A549 (cell line): ENCODE data around the gene TRIM59.

Source experiments
- CBX8 ChIP-seq: fragments of 200-600 bp; sonication (generic); IDR thresholded peaks from 2 replicates; pipeline ENCODE4 v1.6.1; 2016
- HDAC2 ChIP-seq: fragments of 200-600 bp; sonication (generic); IDR thresholded peaks from 2 replicates; pipeline ENCODE4 v1.6.1; 2016
- NR3C1 ChIP-seq: fragments of >200 bp; sonication (Bioruptor Twin); formaldehyde crosslinking; IDR thresholded peaks from 3 replicates; pipeline ENCODE4 v1.6.1; 2017
- POLR2A ChIP-seq: IDR thresholded peaks from 2 replicates; pipeline ENCODE4 v1.6.1; 2012; ENCODE audit warnings: mild to moderate bottlenecking, low read length
- ZNF302 ChIP-seq: fragments of 250-450 bp; sonication (Bioruptor Pico); IDR thresholded peaks from 2 replicates; pipeline ENCODE4 v1.9.0; 2021; ENCODE audit warnings: inconsistent platforms, mild to moderate bottlenecking, moderate library complexity
- TF ChIP-seq, protein P1 (sequence below): fragments of >200 bp; sonication (Bioruptor Twin); formaldehyde crosslinking; IDR thresholded peaks from 3 replicates; pipeline ENCODE4 v1.5.1; 2016
- TF ChIP-seq, protein P2 (sequence below): fragments of 250-450 bp; sonication (Bioruptor Pico); IDR thresholded peaks from 2 replicates; pipeline ENCODE4 v1.5.0; 2020; ENCODE audit warnings: low read depth, mild to moderate bottlenecking, moderate library complexity

DNA sequence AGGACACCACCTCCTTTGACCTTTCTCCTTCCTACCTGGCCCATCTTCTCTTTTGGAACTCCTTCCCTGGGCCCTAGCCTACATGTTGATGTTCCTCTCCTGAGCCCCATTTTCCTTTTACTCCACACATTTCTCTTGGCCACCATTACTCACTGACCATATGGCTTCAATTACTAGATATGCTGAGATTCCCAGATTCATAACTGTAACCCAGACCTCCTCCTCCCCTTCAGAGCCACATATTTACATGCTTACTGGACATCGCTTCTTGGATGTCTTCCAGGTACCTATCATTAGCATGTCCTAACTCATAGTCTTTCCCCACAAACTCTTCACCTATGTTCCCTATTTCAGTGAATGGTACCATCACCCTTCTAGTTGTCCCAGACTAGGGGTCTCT is 24.4 kb upstream of the TRIM59 start:
- TF ChIP-seq, protein P1, sequence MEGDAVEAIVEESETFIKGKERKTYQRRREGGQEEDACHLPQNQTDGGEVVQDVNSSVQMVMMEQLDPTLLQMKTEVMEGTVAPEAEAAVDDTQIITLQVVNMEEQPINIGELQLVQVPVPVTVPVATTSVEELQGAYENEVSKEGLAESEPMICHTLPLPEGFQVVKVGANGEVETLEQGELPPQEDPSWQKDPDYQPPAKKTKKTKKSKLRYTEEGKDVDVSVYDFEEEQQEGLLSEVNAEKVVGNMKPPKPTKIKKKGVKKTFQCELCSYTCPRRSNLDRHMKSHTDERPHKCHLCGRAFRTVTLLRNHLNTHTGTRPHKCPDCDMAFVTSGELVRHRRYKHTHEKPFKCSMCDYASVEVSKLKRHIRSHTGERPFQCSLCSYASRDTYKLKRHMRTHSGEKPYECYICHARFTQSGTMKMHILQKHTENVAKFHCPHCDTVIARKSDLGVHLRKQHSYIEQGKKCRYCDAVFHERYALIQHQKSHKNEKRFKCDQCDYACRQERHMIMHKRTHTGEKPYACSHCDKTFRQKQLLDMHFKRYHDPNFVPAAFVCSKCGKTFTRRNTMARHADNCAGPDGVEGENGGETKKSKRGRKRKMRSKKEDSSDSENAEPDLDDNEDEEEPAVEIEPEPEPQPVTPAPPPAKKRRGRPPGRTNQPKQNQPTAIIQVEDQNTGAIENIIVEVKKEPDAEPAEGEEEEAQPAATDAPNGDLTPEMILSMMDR = no peak
- TF ChIP-seq NR3C1 (no peak), CBX8 (no peak), ZNF302 (no peak), POLR2A (no peak), HDAC2 (no peak)
- TF ChIP-seq, protein P2, sequence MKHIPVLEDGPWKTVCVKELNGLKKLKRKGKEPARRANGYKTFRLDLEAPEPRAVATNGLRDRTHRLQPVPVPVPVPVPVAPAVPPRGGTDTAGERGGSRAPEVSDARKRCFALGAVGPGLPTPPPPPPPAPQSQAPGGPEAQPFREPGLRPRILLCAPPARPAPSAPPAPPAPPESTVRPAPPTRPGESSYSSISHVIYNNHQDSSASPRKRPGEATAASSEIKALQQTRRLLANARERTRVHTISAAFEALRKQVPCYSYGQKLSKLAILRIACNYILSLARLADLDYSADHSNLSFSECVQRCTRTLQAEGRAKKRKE (CRISPR knock-in tag) = no peak
